ENCODE data around the gene MAGI2. TPM values are rescaled to one million over a fixed set of nuclear protein-coding genes. Genes with fewer than 3 reads are reported as not detected.

Gene MAGI2
- total RNA-seq, 1 donor from 2014 or later: 6.9 TPM

DNA sequence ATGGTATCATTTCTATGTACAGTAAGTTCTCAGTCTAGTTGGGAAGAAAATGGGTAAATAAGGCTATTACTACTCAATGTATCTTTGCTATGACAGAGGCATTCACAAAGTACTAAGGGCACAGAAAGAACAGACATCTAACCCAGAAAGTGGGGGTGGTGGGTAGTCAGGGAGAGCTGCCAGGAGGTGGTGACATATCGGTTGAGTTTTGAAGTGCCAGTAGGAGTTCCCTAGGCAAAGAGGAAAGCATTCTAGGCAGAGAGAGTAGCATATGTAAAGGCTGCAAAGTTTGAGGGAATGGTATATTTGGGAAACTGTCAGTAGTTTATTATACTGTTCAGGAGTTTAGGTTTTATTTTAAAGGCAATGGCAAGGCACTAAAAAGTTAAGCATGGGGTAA is 1372.1 kb downstream of the MAGI2 start:
- Histone ChIP-seq H3K27ac (no peak overlapping the region), H3K4me3 (no peak overlapping the region), H3K9me3 (no peaks in the 10 kb centered on the region), H3K4me1 (no peaks in the 10 kb centered on the region), H3K27me3 (no peaks in the 10 kb centered on the region), H3K36me3 (no peaks in the 10 kb centered on the region)
- TF ChIP-seq, protein P1, sequence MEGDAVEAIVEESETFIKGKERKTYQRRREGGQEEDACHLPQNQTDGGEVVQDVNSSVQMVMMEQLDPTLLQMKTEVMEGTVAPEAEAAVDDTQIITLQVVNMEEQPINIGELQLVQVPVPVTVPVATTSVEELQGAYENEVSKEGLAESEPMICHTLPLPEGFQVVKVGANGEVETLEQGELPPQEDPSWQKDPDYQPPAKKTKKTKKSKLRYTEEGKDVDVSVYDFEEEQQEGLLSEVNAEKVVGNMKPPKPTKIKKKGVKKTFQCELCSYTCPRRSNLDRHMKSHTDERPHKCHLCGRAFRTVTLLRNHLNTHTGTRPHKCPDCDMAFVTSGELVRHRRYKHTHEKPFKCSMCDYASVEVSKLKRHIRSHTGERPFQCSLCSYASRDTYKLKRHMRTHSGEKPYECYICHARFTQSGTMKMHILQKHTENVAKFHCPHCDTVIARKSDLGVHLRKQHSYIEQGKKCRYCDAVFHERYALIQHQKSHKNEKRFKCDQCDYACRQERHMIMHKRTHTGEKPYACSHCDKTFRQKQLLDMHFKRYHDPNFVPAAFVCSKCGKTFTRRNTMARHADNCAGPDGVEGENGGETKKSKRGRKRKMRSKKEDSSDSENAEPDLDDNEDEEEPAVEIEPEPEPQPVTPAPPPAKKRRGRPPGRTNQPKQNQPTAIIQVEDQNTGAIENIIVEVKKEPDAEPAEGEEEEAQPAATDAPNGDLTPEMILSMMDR (IDR thresholded peaks at IDR 0.05): no peak
- TF ChIP-seq POLR2AphosphoS5 (IDR thresholded peaks at IDR 0.05; ENCODE audit: insufficient read depth in 1 of 2, low read depth in 1 of 2) (no peak), POLR2A (IDR thresholded peaks at IDR 0.05) (no peak)
- no peak for DNase-seq (ENCODE audit: extremely low spot score in 2 of 2)
- intact Hi-C loops (cut with DNase I): no loop called here

DNA sequence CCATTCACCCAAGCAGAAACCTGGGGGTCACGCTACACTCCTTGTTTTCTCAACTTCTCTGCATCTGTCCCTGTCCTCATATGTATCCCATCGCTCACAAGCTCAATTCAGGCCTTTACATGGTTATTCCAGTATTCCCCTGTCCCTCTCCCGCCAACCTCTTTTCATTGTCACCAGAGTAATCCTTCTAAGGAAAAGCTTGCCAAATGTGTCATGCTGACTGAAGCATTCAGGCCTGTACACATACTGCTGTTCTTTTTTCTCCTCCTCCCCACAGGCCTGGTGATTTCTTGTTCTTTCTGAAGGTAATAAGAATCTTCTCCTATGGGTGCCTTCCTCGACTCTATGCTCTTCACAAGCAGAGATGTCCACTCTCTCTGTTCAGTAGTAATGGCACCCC is 1372.7 kb downstream of the MAGI2 start:
- TF ChIP-seq POLR2AphosphoS5 (IDR thresholded peaks at IDR 0.05; ENCODE audit: insufficient read depth in 1 of 2, low read depth in 1 of 2) (no peak), POLR2A (IDR thresholded peaks at IDR 0.05) (no peak)
- TF ChIP-seq, protein P1 (IDR thresholded peaks at IDR 0.05): no peak
- Histone ChIP-seq H3K4me1 (no peaks in the 10 kb centered on the region), H3K36me3 (no peaks in the 10 kb centered on the region), H3K27ac (no peak overlapping the region), H3K27me3 (no peaks in the 10 kb centered on the region), H3K4me3 (no peak overlapping the region), H3K9me3 (no peaks in the 10 kb centered on the region)
- intact Hi-C loops (cut with DNase I): no loop called here
- no peak for DNase-seq (ENCODE audit: extremely low spot score in 2 of 2)

DNA sequence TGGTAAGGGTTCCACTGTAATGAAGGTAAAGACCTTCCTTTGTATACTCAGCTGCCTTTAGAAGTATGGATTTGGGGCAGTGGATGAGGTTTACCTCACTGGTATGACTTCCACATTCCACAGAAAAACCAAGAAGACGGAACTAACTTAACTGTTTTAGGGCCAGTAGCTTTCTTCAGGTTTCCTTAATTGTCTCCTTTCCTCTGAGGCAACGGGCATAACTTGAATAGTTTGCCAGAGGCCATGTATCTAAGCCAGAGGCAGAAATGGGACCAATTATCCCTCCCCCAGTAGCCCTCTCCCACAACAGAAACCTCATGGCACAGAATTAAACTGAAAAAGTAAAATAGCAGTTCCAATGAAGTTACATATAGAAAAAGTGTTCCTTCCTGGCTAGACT is 1373.2 kb downstream of the MAGI2 start:
- no peak for DNase-seq (ENCODE audit: extremely low spot score in 2 of 2)
- H3K27me3 ChIP-seq: no peaks in the 10 kb centered on the region
- intact Hi-C loops (cut with DNase I): no loop called here
- no peaks in the 10 kb centered on the region for H3K9me3 ChIP-seq
- TF ChIP-seq POLR2AphosphoS5 (IDR thresholded peaks at IDR 0.05; ENCODE audit: insufficient read depth in 1 of 2, low read depth in 1 of 2) (no peak), POLR2A (IDR thresholded peaks at IDR 0.05) (no peak)
- TF ChIP-seq, protein P1 (IDR thresholded peaks at IDR 0.05): no peak
- H3K4me3 ChIP-seq: no peak overlapping the region
- H3K4me1 ChIP-seq: no peaks in the 10 kb centered on the region
- no peak overlapping the region for H3K27ac ChIP-seq
- no peaks in the 10 kb centered on the region for H3K36me3 ChIP-seq

DNA sequence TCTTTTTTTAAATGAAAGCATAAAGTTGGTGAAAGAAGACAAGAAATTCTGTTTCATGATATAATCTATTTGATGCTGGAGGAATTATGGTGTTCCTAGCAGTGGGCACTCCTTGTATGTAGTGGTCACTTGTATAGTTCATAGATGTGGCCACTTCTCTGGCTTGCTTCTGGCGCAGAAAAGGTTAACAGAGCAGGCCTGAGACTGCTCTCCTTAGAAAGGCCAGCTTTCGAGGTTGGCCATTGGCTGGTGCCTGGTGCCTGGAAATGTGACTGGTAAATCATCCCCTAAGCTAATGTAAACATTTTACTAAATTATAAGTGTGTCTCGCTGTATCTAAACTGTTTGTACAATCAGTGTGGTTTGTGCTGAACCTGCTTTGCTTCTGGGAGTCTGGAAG is 1378.8 kb downstream of the MAGI2 start:
- no peak for DNase-seq (ENCODE audit: extremely low spot score in 2 of 2)
- Histone ChIP-seq H3K36me3 (no peaks in the 10 kb centered on the region), H3K27me3 (no peaks in the 10 kb centered on the region), H3K27ac (no peak overlapping the region), H3K4me3 (no peak overlapping the region), H3K9me3 (no peaks in the 10 kb centered on the region), H3K4me1 (no peaks in the 10 kb centered on the region)
- intact Hi-C loops (cut with DNase I): no loop called here
- TF ChIP-seq, protein P1 (IDR thresholded peaks at IDR 0.05): no peak
- no peak for TF ChIP-seq POLR2AphosphoS5 (IDR thresholded peaks at IDR 0.05; ENCODE audit: insufficient read depth in 1 of 2, low read depth in 1 of 2)
- no peak for TF ChIP-seq POLR2A (IDR thresholded peaks at IDR 0.05)

DNA sequence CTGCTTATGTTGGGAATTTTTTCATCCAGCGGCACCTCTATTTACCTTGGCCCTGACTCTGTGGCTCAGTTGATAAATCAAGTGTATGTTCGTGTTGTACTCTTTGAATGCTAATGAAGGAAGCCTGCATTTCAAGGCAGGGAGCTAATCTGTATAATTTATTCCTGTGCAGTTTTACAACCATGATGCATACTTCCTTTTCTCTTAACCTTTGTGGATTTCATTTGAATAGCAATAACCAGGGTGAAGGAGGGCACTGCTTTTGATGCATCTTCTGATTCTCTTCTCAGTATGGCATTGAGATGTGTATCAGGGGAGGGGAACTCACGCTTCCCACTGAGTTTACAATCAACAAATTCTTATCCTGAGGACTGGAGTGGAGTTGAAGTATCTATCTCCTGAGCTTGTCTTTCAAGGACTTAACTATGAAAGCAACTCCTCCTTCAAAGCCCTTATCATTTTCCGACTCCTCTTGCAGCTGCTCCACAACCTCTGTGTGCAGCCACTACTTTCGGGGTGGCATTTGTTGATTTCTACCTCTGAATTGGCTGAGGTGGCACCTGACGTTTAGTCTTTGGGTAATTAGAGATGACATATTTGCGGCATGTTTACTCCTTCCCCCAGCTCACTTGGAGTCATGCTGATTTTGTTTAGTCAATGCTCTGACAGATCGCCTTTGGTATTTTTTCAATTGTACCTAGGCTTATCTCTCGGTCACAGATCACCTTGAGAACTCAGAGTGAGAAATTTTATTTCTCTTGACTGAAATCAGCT is 1379.7 kb downstream of the MAGI2 start:
- Histone ChIP-seq H3K36me3 (no peaks in the 10 kb centered on the region), H3K4me3 (no peak overlapping the region), H3K27ac (no peak overlapping the region), H3K27me3 (no peaks in the 10 kb centered on the region), H3K9me3 (no peaks in the 10 kb centered on the region), H3K4me1 (no peaks in the 10 kb centered on the region)
- intact Hi-C loops (cut with DNase I): no loop called here
- DNase-seq (ENCODE audit: extremely low spot score in 2 of 2): no peak
- TF ChIP-seq POLR2AphosphoS5 (IDR thresholded peaks at IDR 0.05; ENCODE audit: insufficient read depth in 1 of 2, low read depth in 1 of 2) (no peak), POLR2A (IDR thresholded peaks at IDR 0.05) (no peak)
- TF ChIP-seq, protein P1 (IDR thresholded peaks at IDR 0.05): no peak
